DMS53 treated with DMSO at 0.1 percent for 48 hours (cell line): Measurements from ENCODE around the gene SPATS2L.
A peak's percentile ranks its signal among the peaks of the same experiment; 100 is the strongest.

Experiments used
- DNase-seq: peaks from one replicate; lab custom pipeline; 2025; ENCODE audit not compliant: unreplicated experiment; lab: John Stamatoyannopoulos, UW

The SPATS2L gene

GRCh38 chr2:200376513-200377354 lies 70.2 kb downstream of the SPATS2L start:
- peak; percentile 85 for DNase-seq

- DNase-seq = no peak
Observed at GRCh38 chr2:200377355-200378336, 71.2 kb downstream of the SPATS2L start.

DNA sequence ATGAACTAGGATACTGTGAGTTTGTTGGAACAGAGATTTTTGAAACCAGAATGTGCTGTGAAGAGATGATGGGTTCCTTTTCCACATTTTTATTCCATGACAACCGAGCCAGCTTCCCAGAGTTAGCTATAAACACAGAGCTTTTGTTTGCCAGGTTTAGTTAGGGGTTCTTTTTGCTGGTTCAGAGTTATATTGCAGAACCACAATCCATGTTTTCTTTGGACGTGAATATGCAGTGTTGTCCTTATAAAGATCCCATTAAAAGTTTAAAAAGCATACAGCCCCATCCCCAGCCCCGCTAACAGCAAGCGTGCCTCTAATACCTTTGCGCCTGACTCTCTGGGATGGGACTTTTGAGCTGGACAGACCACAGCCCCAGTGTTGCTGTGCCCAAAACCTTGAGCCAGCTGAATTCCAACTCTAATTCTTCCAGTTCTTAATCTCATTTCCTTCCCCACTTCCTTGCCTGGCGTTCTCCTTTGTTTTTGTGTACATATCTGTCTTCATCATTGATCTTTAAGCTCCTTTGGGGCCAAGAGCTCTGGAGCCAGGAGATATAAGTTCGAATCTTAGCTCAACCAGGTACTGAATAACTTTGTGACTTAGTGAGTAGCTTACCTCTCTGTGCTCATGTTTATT lies 72.3 kb downstream of the SPATS2L start:
- no peak for DNase-seq

GRCh38 chr2:200379481-200380090 lies 73.1 kb downstream of the SPATS2L start:
- no peak for DNase-seq

- no peak for DNase-seq
Observed at GRCh38 chr2:200380091-200380561, 73.6 kb downstream of the SPATS2L start.

- DNase-seq = no peak
Observed at GRCh38 chr2:200380833-200381542, 74.5 kb downstream of the SPATS2L start.

GRCh38 chr2:200382874-200383273 lies 76.4 kb downstream of the SPATS2L start:
- DNase-seq = no peak

DNA sequence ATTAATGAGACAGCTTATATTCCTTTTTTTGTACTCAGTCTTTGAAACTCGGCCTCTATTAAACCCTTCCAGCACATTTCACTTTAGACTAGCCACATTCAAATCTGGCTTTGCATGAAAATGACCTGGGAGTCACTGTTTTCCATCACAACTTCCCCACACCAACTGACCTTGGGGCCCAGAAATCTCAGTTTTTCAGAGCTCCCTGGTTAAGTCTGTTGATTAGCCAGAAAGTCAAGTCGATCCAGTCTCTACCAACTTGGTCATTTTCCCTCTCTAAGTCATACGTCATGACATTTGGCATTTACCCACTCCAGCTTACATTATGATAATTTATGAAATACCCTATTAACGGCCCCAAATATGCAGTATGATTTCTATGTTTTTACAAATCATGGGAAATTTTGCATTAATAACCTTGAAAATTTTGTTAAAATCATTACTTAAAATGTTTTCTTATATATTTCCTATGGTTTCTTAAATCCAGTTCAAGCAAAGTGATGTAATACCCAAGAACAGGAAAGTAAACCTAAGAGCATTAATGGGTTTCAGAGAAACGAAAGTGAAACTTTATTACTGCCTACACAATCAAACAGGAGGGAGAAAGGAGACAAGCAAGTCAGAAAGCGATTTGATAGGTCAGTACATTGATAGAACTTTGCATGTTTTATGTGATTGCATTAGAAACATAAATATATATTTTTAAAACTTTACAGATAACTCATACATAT lies 77.1 kb downstream of the SPATS2L start:
- DNase-seq = peak; percentile 41

- no peak for DNase-seq
Observed at GRCh38 chr2:200385063-200385635, 78.7 kb downstream of the SPATS2L start.

DNA sequence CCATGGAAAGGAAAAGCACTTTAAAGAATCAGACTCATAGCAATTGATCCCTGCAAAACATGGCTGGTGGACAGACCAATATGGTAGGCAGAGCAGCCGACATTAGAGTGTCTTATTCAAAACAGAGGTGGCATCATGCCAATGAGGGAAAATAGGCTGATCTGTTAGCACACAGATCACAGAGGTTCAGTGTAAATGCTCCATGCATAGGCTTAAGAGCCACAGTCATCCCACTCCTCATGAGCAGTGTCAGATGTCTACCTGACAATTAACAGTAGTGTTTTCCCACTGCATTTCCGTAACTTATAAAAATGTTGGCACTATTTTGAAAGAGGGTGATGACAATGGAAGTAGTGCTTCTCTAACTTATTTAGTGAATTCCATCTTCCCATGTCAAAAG lies 86.7 kb downstream of the SPATS2L start:
- DNase-seq = no peak

DNA sequence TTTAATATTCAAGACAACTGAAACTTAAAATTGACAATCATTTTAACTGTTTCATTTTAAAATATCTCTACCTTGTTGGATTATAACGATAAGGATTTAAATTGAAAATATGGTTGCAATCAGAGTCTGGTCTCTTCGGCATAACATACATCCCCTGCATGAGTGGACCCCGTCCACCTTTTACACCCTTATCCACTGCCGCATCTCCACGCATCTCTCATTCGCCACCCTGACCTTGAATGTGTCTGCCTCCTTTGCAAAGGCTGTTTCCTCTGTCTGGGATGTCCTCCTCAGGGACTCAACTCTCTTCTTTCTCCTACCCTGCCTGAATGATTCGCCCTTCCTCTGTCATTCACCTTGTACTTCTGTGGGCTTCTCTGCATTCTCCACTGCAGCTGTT lies 87.6 kb downstream of the SPATS2L start:
- DNase-seq = no peak

- DNase-seq = no peak
Observed at GRCh38 chr2:200396781-200397242, 90.3 kb downstream of the SPATS2L start.

DNA sequence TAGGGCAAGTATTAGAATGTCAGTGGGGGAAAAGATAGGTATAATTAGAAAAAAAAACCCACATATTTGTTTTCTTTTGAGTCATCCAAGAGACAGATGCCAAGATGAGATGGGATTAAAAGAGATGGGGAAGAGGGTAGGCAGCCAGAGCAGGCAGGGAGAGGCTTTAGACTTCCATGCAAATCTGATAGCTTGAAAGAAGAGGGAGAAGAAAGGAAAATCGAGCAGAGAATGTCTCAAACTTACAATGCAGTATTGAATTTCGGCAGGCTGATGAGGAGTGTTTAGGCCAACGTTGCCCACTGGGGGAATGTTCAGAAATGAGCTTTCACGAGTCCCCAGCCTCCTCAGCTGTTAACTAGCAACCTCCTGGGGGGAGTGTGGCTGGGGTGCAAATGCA lies 91.3 kb downstream of the SPATS2L start:
- no peak for DNase-seq

DNA sequence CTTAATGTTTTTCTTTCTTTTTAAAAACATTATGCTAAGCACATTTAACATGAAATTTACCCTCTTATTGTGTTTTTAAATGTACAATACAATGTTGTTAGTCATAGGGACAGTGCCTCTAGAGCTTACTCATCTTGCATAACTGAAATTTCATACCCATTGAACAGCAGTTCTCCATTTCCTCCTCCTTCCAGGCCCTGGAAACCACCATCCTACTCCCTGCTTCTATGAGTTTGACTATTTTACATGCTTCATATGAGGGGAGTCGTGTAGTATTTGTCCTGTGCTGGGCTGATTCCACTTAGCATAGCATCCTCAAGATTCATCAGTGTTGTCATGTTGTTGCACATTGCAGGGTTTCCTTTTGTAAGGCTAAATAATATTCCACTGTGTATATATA lies 92.6 kb downstream of the SPATS2L start:
- no peak for DNase-seq

DNA sequence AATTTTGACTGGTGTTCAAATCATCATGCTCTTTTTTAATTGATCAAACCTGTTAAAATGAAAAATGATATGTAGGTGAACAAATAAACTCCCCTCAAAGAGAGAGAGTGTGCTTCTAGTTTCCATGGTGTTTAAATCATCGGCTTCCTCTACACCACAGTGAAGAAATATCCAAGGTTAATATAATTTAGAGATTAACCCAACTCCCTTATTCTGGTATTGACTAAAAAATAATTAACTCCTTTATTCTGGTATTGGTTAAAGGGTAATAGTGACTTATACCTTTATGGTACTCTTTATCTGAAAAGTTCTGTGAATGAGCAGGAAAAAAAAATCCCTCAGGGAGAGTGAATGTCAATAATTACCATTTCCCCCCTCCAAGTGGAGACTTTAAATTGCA lies 93.1 kb downstream of the SPATS2L start:
- no peak for DNase-seq

GRCh38 chr2:200403814-200404213 lies 97.3 kb downstream of the SPATS2L start:
- DNase-seq = no peak

DNA sequence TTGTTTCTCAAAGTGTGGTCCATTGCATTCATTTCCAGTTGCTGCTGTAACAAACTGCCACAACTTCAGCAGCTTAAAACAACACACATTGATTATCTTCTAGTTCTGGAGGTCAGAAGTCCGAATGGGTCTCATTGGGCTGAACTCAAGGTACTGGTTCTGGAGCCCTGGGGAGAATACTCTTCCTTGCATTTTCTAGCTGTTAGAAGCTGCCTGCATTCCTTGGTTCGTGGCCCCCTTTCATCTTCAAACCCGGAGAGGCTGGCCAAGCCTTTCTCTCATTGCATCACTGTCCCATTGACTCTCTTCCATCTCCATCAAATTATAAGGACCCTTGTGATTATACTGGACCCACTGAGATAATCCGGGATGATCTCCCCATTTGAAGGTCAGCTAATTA lies 98.1 kb downstream of the SPATS2L start:
- DNase-seq = no peak

GRCh38 chr2:200405599-200406298 lies 99.3 kb downstream of the SPATS2L start:
- DNase-seq = peak; percentile 99
